H9 (cell line): Measurements from ENCODE around the gene KRTAP2-2. TPM values are rescaled to one million over a fixed set of nuclear protein-coding genes. Genes with fewer than 3 reads are reported as not detected.

Experiments used
- DNase-seq: peaks from one replicate; pipeline ENCODE4 v3.0.0-alpha.2; 2017
- H2AFZ ChIP-seq: one replicate; pipeline ENCODE4 v1.6.1; 2013; ENCODE audit warnings: mild to moderate bottlenecking, low read length, control low read depth, moderate library complexity
- H2AK5ac ChIP-seq: 2 replicates; pipeline ENCODE4 v1.6.1; 2013; ENCODE audit warnings: low read length, control low read depth, mixed read lengths; ENCODE audit not compliant: insufficient read length
- H2BK120ac ChIP-seq: one replicate; pipeline ENCODE4 v1.6.1; 2013; ENCODE audit warnings: low read depth, mild to moderate bottlenecking, low read length, control low read depth, inconsistent platforms; ENCODE audit not compliant: poor library complexity, severe bottlenecking
- H2BK12ac ChIP-seq: 2 replicates; pipeline ENCODE4 v1.6.1; 2013; ENCODE audit warnings: low read length, control low read depth, mixed read lengths, low read depth; ENCODE audit not compliant: insufficient read length
- H2BK15ac ChIP-seq: 2 replicates; pipeline ENCODE4 v1.6.1; 2013; ENCODE audit warnings: low read depth, low read length, control low read depth
- H2BK20ac ChIP-seq: one replicate; pipeline ENCODE4 v1.6.1; 2013; ENCODE audit warnings: low read depth, mild to moderate bottlenecking, low read length, control low read depth, inconsistent platforms; ENCODE audit not compliant: poor library complexity, severe bottlenecking
- H2BK5ac ChIP-seq: 2 replicates; pipeline ENCODE4 v1.6.1; 2013; ENCODE audit warnings: low read length, control low read depth, mixed read lengths; ENCODE audit not compliant: insufficient read length
- H3K14ac ChIP-seq: 2 replicates; pipeline ENCODE4 v1.6.1; 2013; ENCODE audit warnings: low read length, control low read depth; ENCODE audit not compliant: insufficient read depth
- H3K18ac ChIP-seq: 2 replicates; pipeline ENCODE4 v1.6.1; 2013; ENCODE audit warnings: low read depth, mild to moderate bottlenecking, mixed read lengths, low read length, control low read depth; ENCODE audit not compliant: insufficient read length
- H3K23ac ChIP-seq: 2 replicates; pipeline ENCODE4 v1.6.1; 2013; ENCODE audit warnings: low read length, control low read depth, mixed read lengths, low read depth; ENCODE audit not compliant: insufficient read length
- H3K23me2 ChIP-seq: 2 replicates; pipeline ENCODE4 v1.6.1; 2013; ENCODE audit warnings: low read depth, mild to moderate bottlenecking, mixed read lengths, low read length, control low read depth; ENCODE audit not compliant: insufficient read length, poor library complexity, severe bottlenecking
- H3K27ac ChIP-seq: 2 replicates; pipeline ENCODE4 v1.5.1; 2013; ENCODE audit warnings: low read length, control low read depth, mixed read lengths, low read depth; ENCODE audit not compliant: insufficient read length
- H3K27me3 ChIP-seq: 2 replicates; pipeline ENCODE4 v1.6.1; 2013; ENCODE audit warnings: low read length, control low read depth, inconsistent platforms; ENCODE audit not compliant: insufficient read depth
- H3K4ac ChIP-seq: 2 replicates; pipeline ENCODE4 v1.6.1; 2013; ENCODE audit warnings: low read depth, mild to moderate bottlenecking, control low read depth, inconsistent platforms, low read length, moderate library complexity
- H3K4me1 ChIP-seq: 2 replicates; pipeline ENCODE4 v1.6.1; 2013; ENCODE audit warnings: low read length, control low read depth, inconsistent platforms; ENCODE audit not compliant: insufficient read depth
- H3K4me2 ChIP-seq: 2 replicates; pipeline ENCODE4 v1.6.1; 2013; ENCODE audit warnings: low read length, control low read depth, mixed read lengths; ENCODE audit not compliant: insufficient read length, insufficient read depth
- H3K56ac ChIP-seq: 2 replicates; pipeline ENCODE4 v1.6.1; 2013; ENCODE audit warnings: low read depth, mild to moderate bottlenecking, mixed read lengths, low read length, control low read depth; ENCODE audit not compliant: insufficient read length
- H3K79me1 ChIP-seq: 2 replicates; pipeline ENCODE4 v1.6.1; 2013; ENCODE audit warnings: low read depth, mild to moderate bottlenecking, moderate library complexity, low read length, control low read depth, inconsistent platforms; ENCODE audit not compliant: insufficient read depth, poor library complexity, severe bottlenecking
- H3K79me2 ChIP-seq: 2 replicates; pipeline ENCODE4 v1.6.1; 2013; ENCODE audit warnings: low read length, control low read depth, inconsistent platforms; ENCODE audit not compliant: insufficient read depth
- H3K9ac ChIP-seq: 2 replicates; pipeline ENCODE4 v1.6.1; 2013; ENCODE audit warnings: low read length, control low read depth, mixed read lengths; ENCODE audit not compliant: insufficient read length; ENCODE audit errors: extremely low read depth
- H3K9me3 ChIP-seq: one replicate; pipeline ENCODE4 v1.6.1; 2013; ENCODE audit warnings: low read depth, low read length, inconsistent platforms; ENCODE audit not compliant: control insufficient read depth
- H3T11ph ChIP-seq: one replicate; pipeline ENCODE4 v1.6.1; 2013; ENCODE audit warnings: mild to moderate bottlenecking, low read length, control low read depth, inconsistent platforms
- H4K20me1 ChIP-seq: one replicate; pipeline ENCODE4 v1.6.1; 2013; ENCODE audit not compliant: control insufficient read depth, insufficient read length, insufficient read depth
- H4K5ac ChIP-seq: 2 replicates; pipeline ENCODE4 v1.6.1; 2013; ENCODE audit warnings: low read depth, mild to moderate bottlenecking, mixed read lengths, low read length, control low read depth; ENCODE audit not compliant: insufficient read length
- H4K8ac ChIP-seq: replicated peaks from 2 replicates; pipeline ENCODE4 v1.6.1; 2013; ENCODE audit warnings: low read length, control low read depth, mixed read lengths, low read depth; ENCODE audit not compliant: insufficient read length
- H4K91ac ChIP-seq: 2 replicates; pipeline ENCODE4 v1.6.1; 2013; ENCODE audit warnings: low read depth, mild to moderate bottlenecking, moderate library complexity, mixed read lengths, low read length, control low read depth; ENCODE audit not compliant: insufficient read length
- H3K27ac Mint-ChIP-seq, 3 experiments: 2 replicates in 2 of 3; 3 replicates in 1 of 3; pipeline ENCODE4 v1.8.0; 2020 to 2021; ENCODE audit warnings: mixed read lengths in 3 of 3, mild to moderate bottlenecking in 1 of 3, moderate library complexity in 1 of 3
- H3K27me3 Mint-ChIP-seq: 2 replicates; pipeline ENCODE4 v1.8.0; 2021; ENCODE audit warnings: low read depth, mild to moderate bottlenecking, moderate library complexity, mixed read lengths
- H3K36me3 Mint-ChIP-seq, 3 experiments: 2 replicates in 2 of 3; 3 replicates in 1 of 3; pipeline ENCODE4 v1.8.0; 2020 to 2021; ENCODE audit warnings: low read depth in 3 of 3, mixed read lengths in 3 of 3; ENCODE audit not compliant: insufficient read depth in 1 of 3
- H3K4me1 Mint-ChIP-seq, 2 experiments: 2 replicates each; pipeline ENCODE4 v1.8.0; 2020; ENCODE audit warnings: mixed read lengths in 2 of 2
- H3K4me3 Mint-ChIP-seq, 2 experiments: 2 replicates in 1 of 2; 3 replicates in 1 of 2; pipeline ENCODE4 v1.8.0; 2020 to 2021; ENCODE audit warnings: mild to moderate bottlenecking in 2 of 2, mixed read lengths in 2 of 2, moderate library complexity in 1 of 2
- H3K9me3 Mint-ChIP-seq, 2 experiments: 2 replicates in 1 of 2; 3 replicates in 1 of 2; pipeline ENCODE4 v1.8.0; 2020; ENCODE audit warnings: mild to moderate bottlenecking in 2 of 2, mixed read lengths in 2 of 2, moderate library complexity in 1 of 2
- WGBS: extraction: QIAGEN DNeasy Blood & Tissue Kit; methylation state at CpG from one replicate; pipeline ENCODE4 v1.1.7; 2013; ENCODE audit warnings: missing lambda C conversion rate, low lambda C conversion rate, mixed read lengths; ENCODE audit not compliant: insufficient read length; ENCODE audit errors: extremely low coverage; 5-methylcytosine and 5-hydroxymethylcytosine counted together
- total RNA-seq: library from RNA; stranded (reverse); gene quantifications from 2 replicates; pipeline ENCODE4 v1.2.1, GENCODE V29; 2021
- TF ChIP-seq, protein P1 (sequence below): fragments of 200-600 bp; sonication (generic); conservative IDR thresholded peaks from 3 replicates; pipeline ENCODE4 v1.8.0; 2021; ENCODE audit warnings: antibody characterized with exemption, mild to moderate bottlenecking

KRTAP2-2 gene
- total RNA-seq, 1 experiment from 2014 or later: not detected

DNA sequence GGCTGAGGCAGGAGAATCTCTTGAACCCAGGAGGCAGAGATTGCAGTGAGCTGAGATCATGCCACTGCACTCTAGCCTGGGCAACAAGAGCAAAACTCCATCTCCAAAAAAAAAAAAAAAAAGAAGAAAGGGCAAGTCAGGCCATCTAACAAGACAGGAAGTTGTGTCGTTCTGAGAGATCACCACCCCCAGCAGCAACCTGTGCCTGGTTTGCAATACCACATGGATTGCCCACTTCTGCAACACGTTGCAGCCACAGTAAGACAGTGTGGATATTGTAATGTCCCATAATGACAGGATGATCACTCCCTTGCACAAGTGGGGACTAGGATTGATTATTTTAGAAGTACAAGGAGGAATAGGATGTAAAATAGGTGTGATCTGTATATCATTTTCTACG lies 14.0 kb upstream of the KRTAP2-2 start:
- Mint-ChIP-seq H3K27ac (no peak overlapping the region; a peak in 1 of 7 replicates), H3K9me3 (no peaks in the 10 kb centered on the region), H3K36me3 (no peaks in the 10 kb centered on the region), H3K27me3 (no peaks in the 10 kb centered on the region), H3K4me1 (0 out of 4 replicates have a peak, but pooled peaks cover 0 to 5% of the 10 kb centered on the region in 2 experiments), H3K4me3 (no peak overlapping the region)
- no peak overlapping the region for H2BK15ac ChIP-seq
- no peak overlapping the region for H2BK5ac ChIP-seq
- WGBS: no CpG with 5 or more reads among the region's 3 CpGs
- H2BK12ac ChIP-seq: no peak overlapping the region
- no peak overlapping the region for H2BK20ac ChIP-seq
- no peaks in the 10 kb centered on the region for H3K79me2 ChIP-seq
- no peak overlapping the region for H2BK120ac ChIP-seq
- no peak overlapping the region for H4K5ac ChIP-seq
- no peak overlapping the region for H2AFZ ChIP-seq
- H3K9ac ChIP-seq: no peak overlapping the region
- no peak overlapping the region for H3T11ph ChIP-seq
- no peak overlapping the region for H3K27ac ChIP-seq
- H3K56ac ChIP-seq: no peak overlapping the region
- no peaks in the 10 kb centered on the region for H4K20me1 ChIP-seq
- H3K14ac ChIP-seq: no peak overlapping the region
- DNase-seq: no peak
- H3K23me2 ChIP-seq: no peaks in the 10 kb centered on the region
- no peaks in the 10 kb centered on the region for H3K9me3 ChIP-seq
- no peaks in the 10 kb centered on the region for H3K27me3 ChIP-seq
- H4K91ac ChIP-seq: no peak overlapping the region
- H3K23ac ChIP-seq: no peak overlapping the region
- H3K4ac ChIP-seq: no peak overlapping the region
- no peaks in the 10 kb centered on the region for H3K4me1 ChIP-seq
- no peak overlapping the region for H3K4me2 ChIP-seq
- no peak overlapping the region for H3K18ac ChIP-seq
- no peak overlapping the region for H4K8ac ChIP-seq
- TF ChIP-seq, protein P1, sequence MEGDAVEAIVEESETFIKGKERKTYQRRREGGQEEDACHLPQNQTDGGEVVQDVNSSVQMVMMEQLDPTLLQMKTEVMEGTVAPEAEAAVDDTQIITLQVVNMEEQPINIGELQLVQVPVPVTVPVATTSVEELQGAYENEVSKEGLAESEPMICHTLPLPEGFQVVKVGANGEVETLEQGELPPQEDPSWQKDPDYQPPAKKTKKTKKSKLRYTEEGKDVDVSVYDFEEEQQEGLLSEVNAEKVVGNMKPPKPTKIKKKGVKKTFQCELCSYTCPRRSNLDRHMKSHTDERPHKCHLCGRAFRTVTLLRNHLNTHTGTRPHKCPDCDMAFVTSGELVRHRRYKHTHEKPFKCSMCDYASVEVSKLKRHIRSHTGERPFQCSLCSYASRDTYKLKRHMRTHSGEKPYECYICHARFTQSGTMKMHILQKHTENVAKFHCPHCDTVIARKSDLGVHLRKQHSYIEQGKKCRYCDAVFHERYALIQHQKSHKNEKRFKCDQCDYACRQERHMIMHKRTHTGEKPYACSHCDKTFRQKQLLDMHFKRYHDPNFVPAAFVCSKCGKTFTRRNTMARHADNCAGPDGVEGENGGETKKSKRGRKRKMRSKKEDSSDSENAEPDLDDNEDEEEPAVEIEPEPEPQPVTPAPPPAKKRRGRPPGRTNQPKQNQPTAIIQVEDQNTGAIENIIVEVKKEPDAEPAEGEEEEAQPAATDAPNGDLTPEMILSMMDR: no peak
- no peak overlapping the region for H2AK5ac ChIP-seq
- no peaks in the 10 kb centered on the region for H3K79me1 ChIP-seq
